ENCODE results near the gene CCDC197.
A peak's percentile ranks its signal among the peaks of the same experiment; 100 is the strongest.

CCDC197 gene

GRCh38 chr14:93997082-93997481 lies at the start of gene CCDC197:
Gene CCDC197, plus strand, starts transcription at chr14:93997301. Its CDS starts 831 bp downstream, at chr14:93998132.
- DNase-seq, result no peak
- in situ Hi-C loops (cut with MboI; ENCODE audit: low pct_unique_long_range_greater_than_20kb, low sequenced_read_pairs), result loop anchor here (10.0 kb wide), 1 partner anchor 62 kb away; no protein-coding TSS in a partner anchor

GRCh38 chr14:93949511-93950075 lies 47.5 kb upstream of the CCDC197 start:
- no peak for DNase-seq
- in situ Hi-C loops (cut with MboI; ENCODE audit: low pct_unique_long_range_greater_than_20kb, low sequenced_read_pairs), result no loop called here

DNA sequence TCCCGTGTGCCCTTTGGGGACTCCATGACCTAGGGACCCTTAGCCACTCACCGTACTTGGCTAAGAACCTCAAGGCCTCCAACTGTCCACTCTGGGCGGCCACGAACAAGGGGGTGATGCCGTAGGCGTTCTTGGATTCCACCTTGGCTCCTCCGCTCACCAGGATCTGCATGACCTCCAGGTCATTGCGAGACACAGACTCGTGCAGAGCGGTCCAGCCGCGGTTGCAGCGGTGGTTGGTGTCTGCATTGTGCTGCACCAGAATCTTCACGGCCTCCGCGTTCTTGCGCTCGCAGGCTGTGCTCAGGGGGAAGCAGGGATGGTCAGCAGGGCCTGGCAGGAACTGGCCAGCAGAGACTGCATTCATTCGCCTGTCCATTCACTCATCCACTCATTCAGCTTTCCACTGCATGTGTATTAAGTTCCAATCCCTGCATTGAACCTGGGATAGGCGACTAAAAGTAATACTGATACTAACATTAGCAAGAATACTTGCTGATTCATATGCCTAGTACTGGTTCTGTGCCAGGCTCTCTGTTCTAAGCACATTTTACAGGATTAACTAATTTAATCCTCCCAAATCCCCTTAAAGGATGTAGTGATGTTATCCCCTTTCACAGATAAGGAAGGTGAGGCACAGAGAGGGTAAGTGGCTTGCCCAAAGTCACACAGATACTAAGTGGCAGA lies 46.0 kb upstream of the CCDC197 start:
- in situ Hi-C loops (cut with MboI; ENCODE audit: low pct_unique_long_range_greater_than_20kb, low sequenced_read_pairs), result no loop called here
- no peak for DNase-seq

GRCh38 chr14:93951635-93952540 lies 45.2 kb upstream of the CCDC197 start:
- in situ Hi-C loops (cut with MboI; ENCODE audit: low pct_unique_long_range_greater_than_20kb, low sequenced_read_pairs), result no loop called here
- DNase-seq, result no peak

DNA sequence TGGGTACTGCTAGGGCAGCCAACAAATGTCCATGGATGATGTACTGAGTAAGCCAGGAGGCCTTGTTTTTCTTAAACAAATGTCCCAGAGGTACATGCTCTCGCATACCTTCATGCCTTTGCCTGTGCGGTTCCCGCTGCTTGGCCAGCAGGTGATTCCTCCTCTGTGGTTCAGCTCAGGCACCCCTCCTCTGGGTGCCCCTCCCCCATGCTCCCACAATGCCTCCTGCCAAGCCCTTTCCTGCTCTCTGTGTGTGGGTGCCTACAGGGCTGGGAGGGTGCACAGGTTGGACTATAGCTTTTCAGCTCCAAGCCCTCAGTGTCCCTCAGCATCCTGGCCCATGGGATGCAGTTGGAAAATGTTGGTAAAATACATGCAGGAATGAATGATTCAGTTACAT lies 44.3 kb upstream of the CCDC197 start:
- DNase-seq, result no peak
- in situ Hi-C loops (cut with MboI; ENCODE audit: low pct_unique_long_range_greater_than_20kb, low sequenced_read_pairs), result no loop called here

DNA sequence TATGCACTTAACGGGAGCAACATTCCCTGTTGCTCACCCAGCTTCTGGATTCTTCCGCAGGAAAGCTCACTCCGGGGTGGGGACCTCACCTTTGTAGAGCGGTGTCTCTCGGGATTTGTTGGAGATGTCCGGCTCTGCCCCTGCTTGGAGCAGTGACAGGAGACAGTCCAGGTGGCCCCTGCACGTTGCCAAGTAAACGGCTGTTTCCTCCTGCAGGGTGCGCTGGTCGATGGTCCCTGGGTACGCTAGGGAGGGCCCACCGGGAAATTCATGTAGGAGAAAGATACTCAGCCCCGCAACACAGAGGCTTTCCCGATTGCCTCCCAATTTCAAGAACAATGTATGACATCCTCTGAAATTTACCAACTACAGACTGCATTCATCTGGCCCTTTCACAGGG lies 43.8 kb upstream of the CCDC197 start:
- no peak for DNase-seq
- in situ Hi-C loops (cut with MboI; ENCODE audit: low pct_unique_long_range_greater_than_20kb, low sequenced_read_pairs), result no loop called here

DNA sequence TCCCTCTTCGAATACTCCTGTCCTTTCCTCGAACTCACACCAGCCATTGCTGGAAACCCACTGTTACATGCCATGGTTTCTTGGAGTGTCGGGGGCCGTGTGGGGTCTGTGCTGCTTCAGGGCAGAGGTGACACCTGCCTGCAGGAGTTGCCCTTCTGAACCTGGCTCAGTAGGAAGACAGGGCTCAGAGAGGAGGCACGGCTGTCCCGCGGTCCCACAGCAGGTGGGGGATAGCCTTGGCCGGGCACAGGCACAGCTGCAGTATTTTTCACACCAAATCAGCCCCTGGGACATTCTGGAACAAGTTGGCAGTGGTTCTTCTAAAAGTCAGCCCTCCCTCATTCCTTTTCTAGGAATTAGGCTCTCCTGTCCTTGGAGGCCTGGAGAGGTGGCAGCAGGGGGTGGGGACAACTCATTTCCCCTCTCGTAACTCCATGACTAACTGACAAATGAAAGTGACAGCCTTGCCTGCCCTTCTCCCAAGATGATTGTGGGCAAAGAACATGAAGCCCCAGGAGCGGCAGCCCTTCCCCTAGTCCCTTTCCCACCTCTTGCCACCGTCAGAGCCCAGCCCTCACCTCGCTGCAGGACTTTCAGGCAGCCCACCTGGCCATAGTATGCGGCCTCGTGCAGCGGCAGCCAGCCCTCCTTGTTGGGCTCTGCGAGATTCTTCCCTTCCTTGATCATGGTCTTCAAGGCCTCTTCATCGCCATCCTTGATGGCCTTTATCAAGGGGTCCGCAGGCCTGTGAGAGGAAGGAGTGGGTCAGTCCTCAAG lies 43.2 kb upstream of the CCDC197 start:
- DNase-seq, result no peak
- in situ Hi-C loops (cut with MboI; ENCODE audit: low pct_unique_long_range_greater_than_20kb, low sequenced_read_pairs), result no loop called here

- DNase-seq, result no peak
- in situ Hi-C loops (cut with MboI; ENCODE audit: low pct_unique_long_range_greater_than_20kb, low sequenced_read_pairs), result no loop called here
Measured at GRCh38 chr14:93954516-93954830, 42.6 kb upstream of the CCDC197 start.

DNA sequence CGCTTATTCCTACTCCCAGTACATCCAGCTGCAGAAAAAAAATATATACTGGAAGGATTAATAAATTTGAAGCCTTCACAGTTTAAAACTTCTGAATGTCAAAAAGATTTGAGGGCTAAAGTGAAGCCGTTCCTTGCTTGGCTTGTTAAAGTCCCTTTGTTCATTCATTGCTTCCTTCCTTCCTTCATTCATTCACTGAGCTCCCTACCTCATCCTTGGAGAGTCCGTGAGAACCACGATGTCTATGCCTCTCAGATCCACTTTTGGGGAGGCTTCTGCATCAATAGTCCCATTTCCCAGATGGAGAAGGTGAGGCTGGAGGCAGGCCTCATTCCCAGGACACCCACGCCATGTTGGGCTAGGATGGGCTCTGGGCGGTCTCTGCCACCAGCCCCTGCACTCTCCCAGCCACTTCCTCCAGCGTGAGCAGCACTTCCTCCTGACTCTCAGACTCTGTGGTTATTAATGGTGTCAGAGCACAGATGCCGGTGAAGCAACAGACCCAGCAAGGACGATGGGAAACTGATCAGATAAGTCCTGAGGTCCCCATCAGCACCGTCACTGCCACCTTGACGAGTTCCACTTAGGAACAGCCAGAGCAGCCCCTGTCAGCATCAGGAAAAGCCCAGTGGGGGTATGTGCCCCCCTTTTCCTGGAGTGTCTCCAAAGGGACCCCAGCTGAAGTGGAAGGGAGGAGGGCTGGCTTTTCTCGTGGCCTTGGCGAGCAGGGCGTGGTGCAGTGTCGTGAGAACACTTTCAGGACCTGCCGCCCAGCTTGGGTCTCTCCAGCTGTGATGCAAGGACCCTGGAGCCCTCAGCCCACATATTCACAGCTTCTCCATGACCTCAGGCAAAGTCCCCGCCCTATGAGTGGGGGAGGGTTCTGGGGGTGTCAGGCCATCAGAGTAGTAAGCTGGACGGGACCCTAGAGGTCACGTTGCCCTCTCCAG lies 41.9 kb upstream of the CCDC197 start:
- in situ Hi-C loops (cut with MboI; ENCODE audit: low pct_unique_long_range_greater_than_20kb, low sequenced_read_pairs), result no loop called here
- peak; percentile 74 for DNase-seq

GRCh38 chr14:93955850-93956481 lies 41.1 kb upstream of the CCDC197 start:
- in situ Hi-C loops (cut with MboI; ENCODE audit: low pct_unique_long_range_greater_than_20kb, low sequenced_read_pairs), result no loop called here
- no peak for DNase-seq

- no peak for DNase-seq
- in situ Hi-C loops (cut with MboI; ENCODE audit: low pct_unique_long_range_greater_than_20kb, low sequenced_read_pairs), result no loop called here
Measured at GRCh38 chr14:93956514-93957332, 40.4 kb upstream of the CCDC197 start.

DNA sequence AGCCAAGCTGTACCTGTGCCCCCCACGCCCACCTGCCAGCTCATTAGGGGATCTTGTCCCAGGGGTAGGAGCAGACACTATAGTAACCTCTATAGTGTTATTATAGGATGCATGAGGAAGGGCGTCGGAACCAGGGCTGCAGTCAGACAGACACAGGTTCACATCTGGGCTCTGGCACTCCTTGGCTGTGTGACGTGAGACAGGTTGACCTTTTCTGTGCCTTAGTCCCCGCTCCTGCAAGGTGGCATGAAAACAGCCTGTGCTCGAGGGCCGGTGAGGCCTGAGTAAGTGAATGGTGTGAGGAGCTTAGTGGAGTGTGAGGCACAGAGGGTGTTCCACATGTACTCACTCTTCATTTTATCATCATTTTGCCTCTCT lies 39.8 kb upstream of the CCDC197 start:
- in situ Hi-C loops (cut with MboI; ENCODE audit: low pct_unique_long_range_greater_than_20kb, low sequenced_read_pairs), result no loop called here

GRCh38 chr14:93957751-93958566 lies 39.1 kb upstream of the CCDC197 start:
- no peak for DNase-seq
- in situ Hi-C loops (cut with MboI; ENCODE audit: low pct_unique_long_range_greater_than_20kb, low sequenced_read_pairs), result no loop called here

More for the DNA sequence above, 39.8 kb upstream of the CCDC197 start:
- DNase-seq, result no peak

DNA sequence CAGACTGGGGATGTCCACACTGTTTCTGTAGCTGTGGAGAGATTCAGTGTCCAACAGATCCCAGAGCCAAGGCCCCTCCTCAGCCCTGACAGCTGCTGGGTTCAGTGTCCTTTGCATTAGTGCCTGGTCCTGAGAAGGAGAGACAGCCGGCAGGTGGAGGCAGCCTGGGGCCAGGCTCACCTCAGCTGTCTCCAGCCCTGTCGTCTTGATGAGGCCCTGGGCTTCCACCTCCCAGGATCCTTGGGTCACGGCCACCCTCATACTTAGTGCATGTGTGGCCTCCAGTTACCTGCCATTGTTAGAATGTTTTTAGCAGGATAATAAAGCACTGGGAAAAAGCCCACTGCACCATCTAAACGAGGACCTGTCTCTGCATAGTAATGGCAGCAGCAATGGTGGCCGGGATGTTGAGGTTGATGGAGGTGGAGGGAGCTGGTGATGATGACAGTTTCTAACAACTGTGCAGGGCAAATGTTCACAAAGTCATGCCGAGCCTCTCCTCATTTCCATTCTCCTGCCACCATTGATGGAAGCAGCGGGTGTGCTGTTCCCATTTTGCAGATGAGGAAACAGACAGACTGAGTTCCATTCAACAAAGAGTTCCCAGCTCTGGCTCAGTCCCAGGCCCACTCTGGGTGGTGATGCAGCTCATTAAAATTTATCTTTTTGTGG lies 38.4 kb upstream of the CCDC197 start:
- DNase-seq, result no peak
- in situ Hi-C loops (cut with MboI; ENCODE audit: low pct_unique_long_range_greater_than_20kb, low sequenced_read_pairs), result no loop called here

DNA sequence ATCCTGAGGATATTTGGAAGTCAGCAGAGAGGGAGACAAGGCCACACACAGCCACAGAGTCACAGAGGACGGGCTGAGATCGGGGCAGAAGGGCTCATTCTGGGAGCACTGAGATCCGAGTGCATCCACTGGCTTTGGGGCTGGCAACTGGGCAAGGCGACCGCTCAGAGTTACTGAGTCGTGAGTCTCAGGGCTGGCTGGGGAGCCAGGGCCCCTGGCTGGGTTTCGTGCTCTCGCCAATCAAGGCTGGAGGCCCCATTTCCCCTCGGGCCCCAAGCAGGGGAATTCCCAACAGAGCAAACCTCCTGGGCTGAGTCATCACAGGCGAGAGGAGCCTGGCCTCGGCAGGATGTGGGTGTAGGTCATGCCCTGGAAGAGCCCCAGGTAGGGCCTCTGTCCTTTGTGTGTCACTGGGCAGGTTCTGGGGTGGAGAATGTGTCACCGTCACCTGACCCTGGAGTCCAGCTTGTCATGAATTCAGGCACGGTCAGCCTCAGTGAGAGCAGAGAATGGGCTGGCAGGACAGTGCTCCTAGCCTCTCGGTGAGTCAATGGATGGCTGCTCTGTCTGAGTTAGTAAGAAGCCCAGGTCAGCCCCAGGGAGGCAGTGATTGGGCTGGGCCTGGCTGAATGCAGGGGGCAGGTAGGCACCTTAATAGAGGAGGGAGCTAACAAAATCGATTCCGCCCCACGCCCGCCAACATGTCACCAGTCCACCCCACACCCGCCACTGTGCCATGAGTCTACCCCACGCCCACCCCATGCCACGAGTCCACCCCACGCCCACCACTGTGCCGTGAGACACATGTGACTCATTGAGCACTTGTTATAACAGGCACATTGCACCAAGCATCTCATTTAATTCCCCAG lies 37.6 kb upstream of the CCDC197 start:
- in situ Hi-C loops (cut with MboI; ENCODE audit: low pct_unique_long_range_greater_than_20kb, low sequenced_read_pairs), result no loop called here

More for the DNA sequence above, 37.6 kb upstream of the CCDC197 start:
- DNase-seq, result peak; percentile 54
